B cell (primary cell): ENCODE results near the gene CIB1. TPM values are rescaled to one million over a fixed set of nuclear protein-coding genes. Genes with fewer than 3 reads are reported as not detected.

ENCODE experiments used
- ATAC-seq: fragments of 200-7000 bp; cut with Tn5 transposase; one replicate; pipeline ENCODE4 v1.10.0; 2021; ENCODE audit warnings: low read depth, mild to moderate bottlenecking, moderate number of reproducible peaks, moderate library complexity
- CTCF ChIA-PET: fragments of 350-600 bp; sonication (Branson Sonifier 250); formaldehyde crosslinking; loops from one replicate; lab custom pipeline; 2021; ENCODE audit warnings: antibody characterized with exemption, inconsistent platforms; lab: Charles Lee
- POLR2A ChIA-PET: fragments of 350-600 bp; sonication (Branson Sonifier 250); formaldehyde crosslinking; loops from one replicate; lab custom pipeline; 2021; ENCODE audit warnings: antibody characterized with exemption; lab: Charles Lee
- DNase-seq: peaks from one replicate; pipeline ENCODE4 v3.0.0; 2013
- H2AFZ ChIP-seq: 2 replicates; pipeline ENCODE4 v1.6.1; 2012; ENCODE audit warnings: mild to moderate bottlenecking, low read depth, low read length; ENCODE audit not compliant: insufficient read depth, poor library complexity, severe bottlenecking
- H3K27ac ChIP-seq, 2 donors: 1 replicate in 1 of 2; 2 replicates in 1 of 2; pipeline ENCODE4 v1.5.1; 2012 to 2013; ENCODE audit warnings: low read length in 2 of 2, mild to moderate bottlenecking in 2 of 2, moderate library complexity in 1 of 2
- H3K27me3 ChIP-seq, 4 experiments: fragments of 200-600 bp in 1 of 4; sonication (generic) in 1 of 4; replicated peaks in 1 of 4; 1 replicate in 2 of 4; 2 replicates in 2 of 4; pipeline versions ENCODE4 v1.6.1 to v1.7.0; 2013 to 2016; ENCODE audit warnings: low read length in 3 of 4, mild to moderate bottlenecking in 2 of 4, mixed read lengths in 1 of 4, moderate library complexity in 1 of 4; ENCODE audit not compliant: insufficient read depth in 4 of 4, control insufficient read depth in 3 of 4; ENCODE audit errors: control extremely low read depth in 1 of 4
- H3K36me3 ChIP-seq, 2 experiments: replicated peaks in 1 of 2; 1 replicate in 1 of 2; 2 replicates in 1 of 2; pipeline versions ENCODE4 v1.6.1 to v1.7.1; 2013; ENCODE audit warnings: low read length in 1 of 2; ENCODE audit not compliant: insufficient read depth in 2 of 2, control insufficient read depth in 1 of 2; ENCODE audit errors: control extremely low read depth in 1 of 2, extremely low read depth in 1 of 2
- H3K4me1 ChIP-seq, 2 donors: fragments of 200-600 bp in 1 of 2; sonication (generic) in 1 of 2; 1 replicate in 1 of 2; 2 replicates in 1 of 2; pipeline versions ENCODE4 v1.5.1 to v1.6.1; 2013 to 2017; ENCODE audit warnings: low read length in 2 of 2; ENCODE audit not compliant: control insufficient read depth in 2 of 2, insufficient read depth in 2 of 2
- H3K4me2 ChIP-seq: replicated peaks from 2 replicates; pipeline ENCODE3; 2012; ENCODE audit warnings: mild to moderate bottlenecking, low read depth, low read length; ENCODE audit not compliant: poor library complexity, severe bottlenecking
- H3K4me3 ChIP-seq, 5 experiments: fragments of 200-600 bp in 1 of 5; sonication (generic) in 1 of 5; 1 replicate in 3 of 5; 2 replicates in 2 of 5; pipeline versions ENCODE4 v1.5.1 to v1.7.0; 2011 to 2016; ENCODE audit warnings: low read length in 4 of 5, mild to moderate bottlenecking in 4 of 5, low read depth in 2 of 5, control low read depth in 1 of 5, moderate library complexity in 1 of 5; ENCODE audit not compliant: insufficient read depth in 1 of 5; ENCODE audit errors: control extremely low read depth in 1 of 5, extremely low read depth in 1 of 5
- H3K79me2 ChIP-seq: fragments of 200-600 bp; sonication (generic); one replicate; pipeline ENCODE4 v1.6.0; 2016; ENCODE audit warnings: low read length; ENCODE audit not compliant: control insufficient read depth, insufficient read depth
- H3K9ac ChIP-seq: fragments of 200-600 bp; sonication (generic); 2 replicates; pipeline ENCODE4 v1.6.1; 2017; ENCODE audit warnings: mild to moderate bottlenecking, low read length, moderate library complexity
- H3K9me3 ChIP-seq, 3 donors: one replicate each; pipeline versions ENCODE4 v1.6.1 to v1.7.1; 2013; ENCODE audit warnings: low read length in 2 of 3; ENCODE audit not compliant: control insufficient read depth in 2 of 3, insufficient read depth in 1 of 3; ENCODE audit errors: control extremely low read depth in 1 of 3
- H4K20me1 ChIP-seq: 2 replicates; pipeline ENCODE4 v1.6.0; 2012; ENCODE audit warnings: mild to moderate bottlenecking, low read length; ENCODE audit not compliant: insufficient read depth, control insufficient read depth, poor library complexity, severe bottlenecking
- H3K27ac Mint-ChIP-seq: one replicate; pipeline ENCODE4 v1.8.0; 2021; ENCODE audit warnings: mixed read lengths
- H3K27me3 Mint-ChIP-seq: one replicate; pipeline ENCODE4 v1.8.0; 2021; ENCODE audit warnings: mixed read lengths
- H3K4me1 Mint-ChIP-seq: one replicate; pipeline ENCODE4 v1.8.0; 2021; ENCODE audit warnings: mixed read lengths
- H3K4me3 Mint-ChIP-seq: one replicate; pipeline ENCODE4 v1.8.0; 2021; ENCODE audit warnings: mixed read lengths
- H3K9me3 Mint-ChIP-seq: one replicate; pipeline ENCODE4 v1.8.0; 2022; ENCODE audit warnings: mixed read lengths; ENCODE audit not compliant: insufficient read depth
- CTCF ChIP-seq: fragments of 200-600 bp; IDR thresholded peaks from one replicate; pipeline ENCODE4 v1.8.0; 2022; ENCODE audit warnings: antibody characterized with exemption, mild to moderate bottlenecking
- EZH2 ChIP-seq: IDR thresholded peaks from 2 replicates; pipeline ENCODE4 v1.6.1; 2012; ENCODE audit warnings: borderline replicate concordance, low read depth, mild to moderate bottlenecking, moderate library complexity, low read length; ENCODE audit not compliant: insufficient read depth, poor library complexity, severe bottlenecking
- WGBS: methylation state at CpG from one replicate; pipeline ENCODE4 v1.1.5; 2013; ENCODE audit warnings: missing lambda C conversion rate; ENCODE audit not compliant: insufficient coverage; 5-methylcytosine and 5-hydroxymethylcytosine counted together
- intact Hi-C: fragments of 100-400 bp; cut with micrococcal nuclease; formaldehyde crosslinking; loops from one replicate; pipeline ENCODE4 v1.10.0; 2022
- polyA plus RNA-seq: library from polyadenylated mRNA; depleted of rRNA; stranded (reverse); fragments of >200 nt; gene quantifications from 2 replicates; pipeline ENCODE4 v1.2.3, GENCODE V29; 2012
- total RNA-seq, 2 donors: library from RNA; stranded (reverse); fragments of 120-200 nt in 1 of 2; gene quantifications; 1 replicate in 1 of 2; 2 replicates in 1 of 2; pipeline versions ENCODE4 v1.2.3 to v1.2.4, GENCODE V29; 2013 to 2022

CIB1 gene
- total and polyA plus RNA-seq, 2 donors (not counting 1 experiment from before 2014, with no cell fraction given), result 153 to 157 TPM

GRCh38 chr15:90184786-90185704 lies 48.7 kb downstream of the CIB1 start:
- TF ChIP-seq EZH2 (no peak), CTCF (no peak)
- CTCF ChIA-PET, result interaction anchor here (0.8 to 12.1 kb wide), 8 partner anchors 7 to 34 kb away, joined by 3 to 274 read pairs (median 5); no protein-coding TSS in a partner anchor
- H2AFZ ChIP-seq, result peak overlapping the region; percentile 66
- POLR2A ChIA-PET, result interaction anchor here (1.0 to 3.2 kb wide), 6 partner anchors 16 to 48 kb away, joined by 3 to 24 read pairs (median 6); partner anchors contain the start of genes CIB1, GDPGP1 and SEMA4B
- peak overlapping the region; percentile 61 to 79 (median 77) for H3K4me3 ChIP-seq
- Mint-ChIP-seq H3K4me3 (peak overlapping the region; percentile 98), H3K9me3 (no peaks in the 10 kb centered on the region), H3K27ac (peak overlapping the region; percentile 97), H3K27me3 (no peaks in the 10 kb centered on the region), H3K4me1 (peaks cover 67% of the 10 kb centered on the region)
- WGBS, result 2% methylated on average over 65 of the region's 67 CpGs
- H3K4me2 ChIP-seq, result peak overlapping the region; percentile 81
- peak overlapping the region; percentile 74 for H3K9ac ChIP-seq
- peak overlapping the region; percentile 81 to 88 for H3K27ac ChIP-seq
- H3K36me3 ChIP-seq, result peaks cover 0 to 3% of the 10 kb centered on the region in 2 experiments
- no peaks in the 10 kb centered on the region for H3K9me3 ChIP-seq
- ATAC-seq (peak; percentile 76), DNase-seq (peak; percentile 89)
- intact Hi-C loops, result loop anchor here (1.0 kb wide), 5 partner anchors 7 to 48 kb away; partner anchors contain the start of genes CIB1 and SEMA4B
- H3K27me3 ChIP-seq, result no peaks in the 10 kb centered on the region
- H3K4me1 ChIP-seq, result peaks cover 57 to 68% of the 10 kb centered on the region in 2 donors
- H4K20me1 ChIP-seq, result no peaks in the 10 kb centered on the region
- H3K79me2 ChIP-seq, result peaks cover 37% of the 10 kb centered on the region
